ENCODE data around the gene PCDHGC5. TPM values are rescaled to one million over a fixed set of nuclear protein-coding genes. Genes with fewer than 3 reads are reported as not detected.

PCDHGC5 gene
- total and polyA plus RNA-seq, 2 of the 8 experiments (the other 6 are each of a cell fraction or from before 2014, with no cell fraction given), result 0.41 to 1.1 TPM

- TF ChIP-seq JUN (IDR thresholded peaks at IDR 0.05; ENCODE audit: low read depth, low read length), result no peak
- no peak for TF ChIP-seq POU5F1 (IDR thresholded peaks at IDR 0.05; ENCODE audit: low read depth, low read length)
- no peak for TF ChIP-seq SP4 (IDR thresholded peaks at IDR 0.05; ENCODE audit: low read length)
- TF ChIP-seq KDM5A (IDR thresholded peaks at IDR 0.05; ENCODE audit: low read length), result no peak
These were observed 23.0 kb downstream of the PCDHGC5 start (continued) for GRCh38 chr5:141511771-141512325.

All from H1 (cell line).